ENCODE data around the gene LHPP.

LHPP gene

DNA sequence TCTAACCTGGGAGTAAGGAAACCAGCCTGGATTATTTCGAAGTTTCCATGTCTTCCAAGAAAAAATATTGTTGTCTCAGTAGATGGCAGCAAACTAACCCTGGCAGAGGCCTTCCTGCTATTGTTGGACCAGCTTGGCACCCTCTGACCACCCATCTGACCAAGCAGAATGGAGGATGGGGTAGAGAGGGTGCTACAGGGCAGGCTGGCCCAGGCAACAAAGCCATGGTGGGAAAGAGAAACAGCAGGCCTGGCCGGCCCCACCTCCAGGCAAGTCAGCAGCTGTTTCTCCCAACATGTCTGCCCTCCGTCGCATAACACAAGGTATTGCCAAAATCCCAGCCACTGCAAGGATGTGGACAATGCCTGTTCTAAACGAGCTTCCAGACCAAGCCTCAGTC is 187.6 kb downstream of the LHPP start:
- no peak for DNase-seq

DNA sequence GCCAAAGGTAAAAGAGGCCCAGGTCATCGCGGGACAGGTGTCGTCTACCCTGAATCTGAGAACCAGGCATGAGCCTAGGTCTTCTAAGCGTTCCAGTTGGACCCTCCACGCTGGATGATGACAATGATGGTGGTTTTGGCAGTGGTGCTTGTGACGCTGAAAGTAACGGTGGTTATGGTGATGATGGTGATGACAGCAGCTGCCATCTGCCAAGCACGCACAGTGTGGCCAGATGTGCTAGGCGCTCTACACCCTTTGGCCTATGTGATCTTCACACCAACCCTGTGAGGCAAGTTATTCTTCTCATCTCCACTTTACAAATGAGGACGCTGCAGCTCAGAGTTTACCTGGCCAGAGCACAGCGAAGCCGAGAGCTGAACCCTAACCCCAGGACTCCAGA is 188.6 kb downstream of the LHPP start:
- no peak for DNase-seq

DNA sequence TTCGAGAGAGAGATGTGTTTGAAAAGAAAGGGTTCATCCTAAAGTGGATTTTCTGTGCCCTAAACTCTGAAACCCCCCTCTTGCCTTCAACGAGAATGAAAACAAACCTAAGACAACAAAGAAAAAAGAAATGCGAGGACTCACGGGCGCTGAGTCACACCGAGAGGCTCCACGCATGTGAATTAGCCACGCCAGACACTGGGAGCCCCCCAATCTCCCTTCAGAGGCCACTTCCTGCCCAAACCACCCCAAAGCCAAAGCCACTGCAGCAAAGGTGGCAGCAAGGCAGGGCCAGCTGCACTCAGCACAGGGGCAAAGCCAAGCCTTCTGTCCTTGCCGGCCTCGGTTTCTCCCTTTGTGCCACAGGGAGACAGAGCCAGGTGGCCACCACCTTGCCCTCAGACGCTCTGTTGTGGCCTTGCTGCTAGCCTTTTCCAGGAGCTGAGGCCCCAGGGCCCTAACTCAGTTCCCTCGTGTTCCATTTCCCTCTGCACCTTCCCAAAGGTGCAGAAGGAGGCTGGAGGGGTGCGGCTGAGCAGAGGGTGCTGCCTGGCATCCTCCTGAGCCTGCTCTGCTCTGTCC is 189.3 kb downstream of the LHPP start:
- no peak for DNase-seq

DNA sequence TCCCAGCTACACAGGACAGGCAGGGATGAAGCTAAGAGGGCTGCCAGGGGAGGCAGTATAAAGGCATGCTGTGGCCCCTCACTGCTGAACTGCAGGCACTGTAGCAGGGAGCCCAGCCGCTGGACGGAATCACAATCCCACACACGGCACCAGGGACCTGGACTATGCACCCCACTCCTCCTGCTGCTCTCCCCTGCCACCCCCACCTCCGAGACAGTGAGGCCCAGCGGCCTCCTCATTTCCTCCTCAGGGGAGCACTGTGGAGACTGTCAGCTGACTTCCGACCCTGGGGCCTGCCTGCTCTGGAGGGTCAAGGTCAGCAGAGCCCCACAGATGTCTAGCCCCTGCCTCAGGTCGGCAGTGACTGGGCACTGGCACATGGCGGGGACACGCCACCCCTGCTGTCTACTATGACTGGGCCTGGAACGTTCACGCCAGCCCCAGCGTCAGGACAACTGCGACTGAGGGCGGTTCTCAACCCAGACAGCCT is 189.8 kb downstream of the LHPP start:
- DNase-seq, result no peak

DNA sequence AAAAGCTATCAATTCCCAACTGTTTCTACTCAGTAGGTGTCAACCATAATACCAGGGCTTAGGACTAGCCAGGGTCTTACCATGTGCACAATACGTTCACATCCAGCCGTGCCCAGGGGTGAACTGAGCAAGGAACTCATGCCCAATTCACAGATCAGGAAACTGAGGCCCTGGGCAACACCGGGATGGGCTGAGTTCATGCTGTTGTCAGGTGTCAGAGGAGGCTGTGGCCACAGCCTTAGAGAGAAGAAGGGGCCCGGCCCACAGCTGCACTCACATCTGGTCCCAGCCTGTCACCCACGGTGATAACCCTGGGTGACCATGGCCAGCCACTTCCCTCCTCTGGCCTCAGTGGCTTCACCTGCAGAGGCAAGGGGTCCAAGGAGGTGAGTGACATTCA is 190.6 kb downstream of the LHPP start:
- no peak for DNase-seq

DNA sequence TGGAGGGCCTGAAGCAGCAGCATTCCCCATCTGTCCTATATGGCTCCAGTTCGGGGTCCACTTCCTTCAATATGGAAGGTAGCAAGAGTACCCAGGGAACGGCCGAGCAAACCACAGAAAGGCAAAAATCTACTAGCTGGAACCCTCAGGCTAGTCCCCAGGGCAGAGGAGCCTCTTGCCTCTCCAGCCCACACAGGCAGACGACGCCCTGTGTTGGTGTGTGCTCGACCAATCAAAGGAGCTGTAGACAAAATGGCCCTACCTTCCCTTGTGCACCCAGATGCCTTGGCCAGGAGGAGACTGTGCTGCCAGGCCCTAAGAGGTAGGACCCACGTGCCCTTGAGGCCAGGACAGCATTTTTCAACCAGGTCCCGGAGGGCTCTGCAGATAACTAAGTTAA is 191.1 kb downstream of the LHPP start:
- no peak for DNase-seq

DNA sequence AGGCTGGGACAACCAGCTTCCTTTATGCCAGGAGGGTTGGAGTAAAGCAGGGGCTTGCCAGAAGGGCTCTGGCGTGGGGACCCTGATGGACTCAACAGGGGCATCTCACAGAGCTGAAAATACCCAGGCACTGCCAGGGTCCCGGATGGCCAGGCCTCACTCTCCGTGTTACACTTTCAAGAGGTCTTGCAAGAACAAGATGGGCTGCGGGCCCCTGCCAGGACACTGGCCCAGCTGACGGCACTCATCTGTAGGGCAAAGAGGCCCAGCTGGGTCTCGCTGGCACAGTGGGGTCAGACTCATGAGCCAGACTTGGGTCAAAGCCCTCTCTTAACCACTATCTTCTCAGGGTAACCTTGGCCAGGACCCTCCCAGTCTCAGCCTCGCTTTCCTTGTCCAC is 191.7 kb downstream of the LHPP start:
- DNase-seq, result no peak

DNA sequence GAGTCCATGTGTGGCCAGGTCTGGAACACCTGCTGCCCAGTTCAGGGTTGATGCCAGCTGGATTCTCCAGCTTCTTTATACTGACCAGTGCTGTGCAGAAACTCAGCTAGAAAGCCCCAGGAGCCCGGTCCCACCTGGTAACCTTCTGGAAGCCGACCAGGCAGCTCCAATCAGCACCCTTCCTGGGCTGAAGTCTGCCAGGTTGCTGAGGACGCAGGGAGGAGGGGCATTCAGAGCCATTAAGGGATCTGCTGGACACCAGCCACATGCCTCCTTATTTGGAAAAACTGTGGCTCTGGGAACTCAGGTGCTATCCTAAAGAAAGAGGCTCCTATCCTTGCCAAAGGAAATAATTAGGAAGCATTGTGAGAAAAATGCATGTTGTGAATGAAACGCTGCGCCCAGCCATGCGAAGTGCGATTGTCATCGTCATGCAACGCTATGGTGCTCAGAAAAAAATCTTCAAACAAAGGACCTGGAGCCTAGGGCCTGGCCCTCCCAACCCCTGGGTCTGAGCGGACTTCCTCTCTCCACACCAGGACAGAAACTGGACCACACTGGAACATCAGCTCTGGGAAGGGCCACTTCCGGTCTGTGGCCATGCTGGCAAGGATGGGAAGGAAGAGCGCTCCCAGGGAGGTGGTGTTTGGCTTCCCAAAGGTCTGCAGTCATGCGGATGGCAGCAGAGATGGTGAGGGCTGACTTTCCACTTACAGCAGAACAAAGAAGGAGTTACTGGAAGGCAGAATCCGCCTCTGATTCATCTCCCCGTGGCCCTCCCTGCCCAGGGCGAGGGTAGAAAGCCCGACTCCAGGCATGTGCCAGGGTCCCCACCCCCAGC is 192.4 kb downstream of the LHPP start:
- DNase-seq, result no peak

DNA sequence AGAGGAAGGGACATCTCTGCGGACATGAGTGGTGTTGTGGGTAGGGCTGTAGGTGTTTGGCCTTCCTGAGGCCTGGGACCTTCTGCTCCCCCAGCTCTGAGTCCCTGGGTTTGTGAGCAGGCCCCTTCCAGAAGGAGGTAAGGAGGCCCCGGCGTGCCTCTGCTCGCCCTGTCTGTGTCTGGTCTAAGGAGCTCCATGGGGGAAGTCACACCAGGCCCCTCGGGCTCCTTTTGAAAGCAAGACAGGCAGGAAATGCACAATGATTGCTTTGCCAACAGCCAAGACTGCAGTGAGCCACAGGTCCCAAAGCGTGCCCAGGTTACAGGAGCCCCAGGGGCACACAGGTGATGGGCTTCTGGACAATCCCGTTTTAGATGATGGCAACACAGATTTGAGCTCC is 193.1 kb downstream of the LHPP start:
- DNase-seq, result no peak

DNA sequence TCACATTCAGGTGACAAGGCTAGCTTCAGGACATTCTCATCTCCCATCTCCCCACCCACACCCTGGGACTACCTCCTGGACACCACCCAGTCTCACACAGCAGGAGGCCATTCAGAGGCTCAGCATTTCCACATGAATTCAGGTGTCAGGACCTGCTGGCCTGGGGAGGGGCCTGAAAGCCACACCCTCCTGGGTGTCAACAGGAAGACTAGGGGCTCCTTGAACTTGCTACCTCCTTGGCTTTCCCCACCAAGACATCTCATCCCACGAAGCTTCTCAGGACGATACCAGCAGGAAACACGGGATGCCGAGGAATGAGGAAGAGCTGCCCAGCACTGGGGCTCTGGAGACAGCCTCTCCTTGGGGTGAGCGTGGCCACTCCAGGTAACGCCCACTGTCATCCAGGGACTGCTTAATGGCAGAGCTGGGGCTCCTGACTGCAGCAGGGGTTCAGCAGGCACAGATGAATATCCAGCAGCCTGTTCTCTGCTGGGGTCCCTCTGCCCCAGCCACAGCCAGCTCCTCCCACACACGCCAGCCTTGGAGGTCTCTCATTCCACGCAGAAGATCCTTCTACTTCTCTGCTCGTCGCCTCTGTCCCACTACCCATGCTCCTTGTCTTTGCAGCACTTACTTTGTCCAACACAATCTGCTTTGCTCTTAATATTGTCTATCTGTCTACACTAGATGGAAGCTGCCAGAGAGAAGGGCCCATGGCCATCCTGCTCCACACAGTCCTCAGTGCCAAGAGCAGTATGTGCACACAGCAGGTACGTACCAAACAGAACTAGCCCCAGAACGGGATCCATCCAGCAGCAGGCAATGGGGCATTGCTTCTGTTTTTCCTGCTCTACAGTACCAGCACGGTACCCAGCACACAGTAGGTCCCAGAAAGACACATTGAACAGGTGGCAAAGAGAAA is 193.8 kb downstream of the LHPP start:
- DNase-seq, result no peak

DNA sequence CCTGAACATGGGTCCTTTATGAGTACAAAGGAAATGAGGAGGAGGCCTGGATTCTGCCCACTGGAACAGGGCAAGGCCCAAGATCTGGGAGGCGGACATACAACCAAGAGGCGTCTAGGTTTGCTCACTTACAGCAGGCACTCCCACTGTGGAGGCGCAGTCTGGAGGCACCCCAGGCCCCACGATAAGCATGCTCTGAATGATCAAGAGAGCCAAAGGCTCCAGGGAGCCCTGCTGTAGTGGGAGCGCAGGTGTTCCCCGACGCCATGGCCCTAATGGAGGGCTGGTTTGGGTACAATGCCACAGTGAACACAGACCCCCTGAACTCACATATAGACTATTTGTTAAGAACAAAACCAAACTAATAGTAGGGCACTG is 194.5 kb downstream of the LHPP start:
- DNase-seq, result no peak

DNA sequence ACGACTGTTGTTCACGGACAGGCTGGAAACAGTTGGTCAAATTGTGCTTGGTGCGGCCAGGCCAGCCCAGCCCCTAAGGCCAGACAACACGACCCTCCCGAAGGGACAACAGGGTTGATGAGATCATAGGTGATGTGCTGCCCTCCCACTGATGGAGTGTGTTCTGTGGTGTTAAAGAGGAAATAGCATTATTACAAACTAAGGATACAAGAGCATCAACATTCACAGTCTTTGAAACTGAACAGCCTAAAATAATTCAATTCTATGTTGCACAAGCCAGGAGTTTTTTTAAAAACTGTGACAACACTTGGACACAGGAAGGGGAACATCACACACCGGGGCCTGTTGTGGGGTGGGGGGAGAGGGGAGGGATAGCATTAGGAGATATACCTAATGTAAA is 194.9 kb downstream of the LHPP start:
- DNase-seq, result no peak

DNA sequence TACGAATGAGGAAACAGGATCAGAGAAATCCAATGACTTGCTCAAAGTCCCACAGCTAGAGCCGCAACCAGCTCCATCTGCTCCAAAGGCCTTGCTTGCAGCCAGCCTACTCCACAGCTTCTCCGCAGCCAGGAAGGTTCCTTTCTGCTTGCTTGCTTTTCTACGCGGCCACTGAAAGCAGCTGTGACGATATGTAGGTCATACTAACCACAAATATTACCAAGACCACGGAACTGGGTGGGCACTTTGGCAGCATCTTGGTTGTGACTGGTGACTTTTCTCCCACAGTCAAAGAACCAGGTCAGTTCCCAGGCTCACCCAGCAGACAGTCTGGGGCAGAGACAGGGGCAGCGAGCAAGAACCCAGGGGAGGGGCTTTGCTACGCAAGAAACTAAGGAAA is 196.2 kb downstream of the LHPP start:
- no peak for DNase-seq

DNA sequence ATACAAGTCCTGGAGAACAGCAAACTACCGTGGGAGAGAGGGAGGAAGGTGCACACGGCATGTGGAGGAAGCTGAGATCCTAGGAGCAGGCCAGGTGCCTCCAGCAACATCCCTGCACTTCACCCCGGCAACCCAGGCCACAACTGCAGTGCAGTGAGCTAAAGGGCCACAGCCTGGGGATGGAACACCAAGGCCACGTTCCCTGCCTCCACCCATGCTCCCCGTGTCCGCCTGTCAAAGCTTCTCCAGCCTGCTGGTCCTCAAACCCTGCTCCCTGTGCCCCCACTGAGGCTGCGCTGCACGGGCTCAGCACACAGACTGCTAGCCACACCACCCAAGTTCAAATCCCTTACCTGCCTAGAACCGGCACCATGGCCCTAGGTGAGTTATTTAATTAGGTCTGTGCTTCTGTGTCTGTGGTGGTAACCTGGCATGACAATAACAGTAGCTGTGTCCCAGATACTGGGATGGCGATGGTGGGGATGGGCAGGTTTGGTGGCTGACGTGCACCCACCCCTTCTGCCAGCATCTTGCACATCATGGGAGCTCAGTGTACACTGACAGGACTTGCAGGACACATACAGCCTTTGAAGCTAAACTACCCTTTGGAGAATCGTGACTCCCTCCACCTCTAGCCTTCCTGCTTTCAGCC is 197.1 kb downstream of the LHPP start:
- DNase-seq, result no peak

DNA sequence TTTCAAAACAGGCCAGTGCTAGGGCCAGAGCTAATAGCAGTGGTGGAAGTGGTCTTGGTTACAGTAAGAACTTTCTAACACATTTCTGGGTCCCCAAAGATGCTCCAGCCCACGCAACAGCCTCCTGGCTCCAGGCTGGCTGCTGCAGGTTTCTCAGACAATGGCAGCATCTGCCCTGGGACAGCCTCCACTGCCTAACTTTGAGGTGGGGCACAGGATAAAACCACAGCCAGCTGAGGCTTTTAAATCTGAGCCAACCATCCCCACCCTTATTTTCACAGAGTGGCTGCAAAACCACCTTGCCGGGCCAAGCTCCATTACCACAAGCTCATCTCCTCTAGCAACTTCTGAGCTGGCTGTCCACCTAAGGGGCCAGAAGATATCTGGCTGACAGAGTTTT is 197.8 kb downstream of the LHPP start:
- no peak for DNase-seq

DNA sequence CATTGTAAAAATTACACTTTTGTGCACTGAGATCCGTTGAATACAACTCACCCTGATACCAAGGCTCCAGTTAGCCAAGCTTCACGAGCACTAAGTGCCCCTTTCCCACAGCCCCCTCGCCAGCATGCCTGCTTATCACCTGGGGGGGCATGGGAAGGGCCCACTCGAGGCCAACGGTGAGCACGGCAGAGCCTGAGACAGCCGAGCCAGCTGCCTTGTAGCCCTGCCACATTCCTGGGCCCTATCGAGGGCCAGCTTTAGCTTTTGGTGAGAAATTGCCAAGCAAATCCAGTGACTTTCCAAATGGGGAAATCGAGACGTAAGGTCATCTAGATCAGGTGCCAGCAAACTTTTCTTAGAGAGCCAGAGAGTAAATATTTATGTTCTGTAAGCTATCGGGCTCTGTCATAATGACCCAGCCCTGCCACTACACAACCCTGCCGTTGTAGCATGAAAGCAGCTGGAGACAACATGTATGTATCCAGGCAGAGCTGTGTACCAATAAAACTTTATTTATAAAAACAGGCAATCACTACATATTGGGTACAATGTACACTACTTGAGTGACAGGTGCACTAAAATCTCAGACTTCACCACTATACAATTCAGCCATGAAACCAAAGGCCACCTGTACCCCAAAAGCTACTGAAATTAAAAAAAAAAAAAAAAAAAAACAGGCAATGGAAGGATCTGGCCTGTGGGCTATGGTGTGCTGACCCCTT is 198.9 kb downstream of the LHPP start:
- no peak for DNase-seq

DNA sequence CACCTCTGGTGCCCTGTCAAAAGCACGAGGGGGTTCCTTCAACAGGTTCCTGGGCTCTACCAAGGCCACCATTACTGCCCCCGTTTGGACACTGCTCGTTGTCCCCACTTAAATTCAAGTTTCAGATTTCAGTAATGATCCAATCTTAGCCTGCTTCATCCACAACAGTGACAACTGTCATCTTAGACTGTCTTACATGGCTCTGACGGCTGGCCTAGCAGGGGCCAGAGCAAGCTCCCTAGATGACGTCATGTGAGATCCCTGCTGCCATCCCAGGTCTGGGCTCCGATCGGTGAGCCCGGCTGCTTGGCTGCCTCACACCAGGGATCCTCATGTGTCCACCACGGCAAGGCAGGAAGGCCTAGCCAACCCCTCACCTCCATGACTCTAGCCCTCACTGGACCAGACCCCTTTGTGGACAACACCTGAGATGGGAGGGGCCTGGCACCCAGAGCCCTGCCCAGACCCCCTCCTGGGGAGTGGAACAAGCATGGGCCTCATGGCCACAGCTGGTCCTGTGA is 200.1 kb downstream of the LHPP start:
- no peak for DNase-seq

DNA sequence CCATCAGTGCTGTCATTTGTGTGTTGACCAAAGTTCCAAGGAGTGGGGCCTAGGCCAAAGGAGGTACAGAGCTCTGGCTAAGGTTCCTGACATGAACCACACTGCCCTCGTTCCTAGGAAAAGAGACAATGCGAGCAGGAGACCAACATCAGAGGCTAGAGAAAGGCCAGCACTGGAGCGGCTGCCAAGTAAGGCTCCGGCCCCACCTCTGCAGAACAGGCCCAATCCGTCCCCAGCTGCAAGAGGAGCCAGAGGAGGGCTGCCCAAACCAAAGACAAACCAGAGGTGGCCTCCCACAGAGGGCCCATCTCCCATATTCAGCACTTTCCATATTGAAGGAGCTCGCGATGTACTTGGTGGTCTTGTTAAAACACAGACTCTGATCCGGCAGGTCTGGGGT is 201.6 kb downstream of the LHPP start:
- no peak for DNase-seq
